Transverse colon (tissue), 3 donors: ENCODE data around the gene IQCK.

ENCODE experiments used
- POLR2A ChIP-seq: fragments of 450-650 bp; IDR thresholded peaks from one replicate; pipeline ENCODE4 v1.6.1; 2016; ENCODE audit warnings: antibody characterized with exemption, mild to moderate bottlenecking, moderate library complexity
- TF ChIP-seq, protein P1 (sequence below), 5 experiments: fragments of 200-600 bp in 3 of 5; fragments of 450-650 bp in 2 of 5; sonication (generic) in 3 of 5; IDR thresholded peaks; 1 replicate in 2 of 5; 2 replicates in 3 of 5; pipeline ENCODE4 v1.5.1; 2016 to 2017; ENCODE audit warnings: antibody characterized with exemption in 5 of 5, inconsistent platforms in 3 of 5, mild to moderate bottlenecking in 2 of 5, moderate library complexity in 1 of 5

GRCh38 chr16:19872179-19872863 lies 154.2 kb downstream of the IQCK start:
- TF ChIP-seq, protein P1, sequence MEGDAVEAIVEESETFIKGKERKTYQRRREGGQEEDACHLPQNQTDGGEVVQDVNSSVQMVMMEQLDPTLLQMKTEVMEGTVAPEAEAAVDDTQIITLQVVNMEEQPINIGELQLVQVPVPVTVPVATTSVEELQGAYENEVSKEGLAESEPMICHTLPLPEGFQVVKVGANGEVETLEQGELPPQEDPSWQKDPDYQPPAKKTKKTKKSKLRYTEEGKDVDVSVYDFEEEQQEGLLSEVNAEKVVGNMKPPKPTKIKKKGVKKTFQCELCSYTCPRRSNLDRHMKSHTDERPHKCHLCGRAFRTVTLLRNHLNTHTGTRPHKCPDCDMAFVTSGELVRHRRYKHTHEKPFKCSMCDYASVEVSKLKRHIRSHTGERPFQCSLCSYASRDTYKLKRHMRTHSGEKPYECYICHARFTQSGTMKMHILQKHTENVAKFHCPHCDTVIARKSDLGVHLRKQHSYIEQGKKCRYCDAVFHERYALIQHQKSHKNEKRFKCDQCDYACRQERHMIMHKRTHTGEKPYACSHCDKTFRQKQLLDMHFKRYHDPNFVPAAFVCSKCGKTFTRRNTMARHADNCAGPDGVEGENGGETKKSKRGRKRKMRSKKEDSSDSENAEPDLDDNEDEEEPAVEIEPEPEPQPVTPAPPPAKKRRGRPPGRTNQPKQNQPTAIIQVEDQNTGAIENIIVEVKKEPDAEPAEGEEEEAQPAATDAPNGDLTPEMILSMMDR (IDR thresholded peaks at IDR 0.05) = no peak
- no peak for TF ChIP-seq POLR2A
